H4 (cell line): Measurements from ENCODE around the gene ARID2. TPM values are rescaled to one million over a fixed set of nuclear protein-coding genes. Genes with fewer than 3 reads are reported as not detected.

Source experiments
- DNase-seq: peaks from one replicate; pipeline ENCODE4 v3.0.0-alpha.2; 2015; ENCODE audit warnings: low spot score
- total RNA-seq: library from RNA; depleted of rRNA; stranded (reverse); fragments of >200 nt; shearing (Covaris generic); gene quantifications from 2 replicates; pipeline ENCODE4 v1.2.3, GENCODE V29; 2014; rRNA removed

The ARID2 gene
- total RNA-seq: 12.1 and 12.8 TPM in 2 replicates

GRCh38 chr12:45729233-45730083 lies at the start of gene ARID2:
ARID2 (plus strand) TSS chr12:45729706; CDS start chr12:45729837, 131 bp downstream.
- DNase-seq: peak; percentile 53

- no peak for DNase-seq
Observed at GRCh38 chr12:45680362-45680761, 49.1 kb upstream of the ARID2 start.

GRCh38 chr12:45681465-45681864 lies 48.0 kb upstream of the ARID2 start:
- no peak for DNase-seq

- no peak for DNase-seq
Observed at GRCh38 chr12:45685680-45686079, 43.8 kb upstream of the ARID2 start.

- DNase-seq: no peak
Observed at GRCh38 chr12:45687081-45688015, 42.2 kb upstream of the ARID2 start.

GRCh38 chr12:45688183-45688582 lies 41.3 kb upstream of the ARID2 start:
- peak; percentile 29 for DNase-seq

GRCh38 chr12:45695035-45695434 lies 34.5 kb upstream of the ARID2 start:
- DNase-seq: no peak

GRCh38 chr12:45695606-45696005 lies 33.9 kb upstream of the ARID2 start:
- no peak for DNase-seq

- no peak for DNase-seq
Observed at GRCh38 chr12:45696049-45696448, 33.5 kb upstream of the ARID2 start.

GRCh38 chr12:45697371-45697770 lies 32.1 kb upstream of the ARID2 start:
- DNase-seq: no peak

GRCh38 chr12:45701296-45701695 lies 28.2 kb upstream of the ARID2 start:
- DNase-seq: no peak

GRCh38 chr12:45703942-45704341 lies 25.6 kb upstream of the ARID2 start:
- DNase-seq: peak; percentile 10

GRCh38 chr12:45704968-45705367 lies 24.5 kb upstream of the ARID2 start:
- DNase-seq: no peak

GRCh38 chr12:45705404-45705803 lies 24.1 kb upstream of the ARID2 start:
- no peak for DNase-seq

GRCh38 chr12:45707241-45707857 lies 22.2 kb upstream of the ARID2 start:
- DNase-seq: no peak

- no peak for DNase-seq
Observed at GRCh38 chr12:45708363-45708762, 21.1 kb upstream of the ARID2 start.

- DNase-seq: no peak
Observed at GRCh38 chr12:45708901-45709300, 20.6 kb upstream of the ARID2 start.

- DNase-seq: no peak
Observed at GRCh38 chr12:45712319-45712718, 17.2 kb upstream of the ARID2 start.

GRCh38 chr12:45713078-45713477 lies 16.4 kb upstream of the ARID2 start:
- no peak for DNase-seq

- no peak for DNase-seq
Observed at GRCh38 chr12:45718306-45718705, 11.2 kb upstream of the ARID2 start.

GRCh38 chr12:45720069-45720468 lies 9.4 kb upstream of the ARID2 start:
- DNase-seq: no peak

- no peak for DNase-seq
Observed at GRCh38 chr12:45721369-45721768, 8.1 kb upstream of the ARID2 start.
